ENCODE measurements around the gene SSTR4.

The SSTR4 gene

DNA sequence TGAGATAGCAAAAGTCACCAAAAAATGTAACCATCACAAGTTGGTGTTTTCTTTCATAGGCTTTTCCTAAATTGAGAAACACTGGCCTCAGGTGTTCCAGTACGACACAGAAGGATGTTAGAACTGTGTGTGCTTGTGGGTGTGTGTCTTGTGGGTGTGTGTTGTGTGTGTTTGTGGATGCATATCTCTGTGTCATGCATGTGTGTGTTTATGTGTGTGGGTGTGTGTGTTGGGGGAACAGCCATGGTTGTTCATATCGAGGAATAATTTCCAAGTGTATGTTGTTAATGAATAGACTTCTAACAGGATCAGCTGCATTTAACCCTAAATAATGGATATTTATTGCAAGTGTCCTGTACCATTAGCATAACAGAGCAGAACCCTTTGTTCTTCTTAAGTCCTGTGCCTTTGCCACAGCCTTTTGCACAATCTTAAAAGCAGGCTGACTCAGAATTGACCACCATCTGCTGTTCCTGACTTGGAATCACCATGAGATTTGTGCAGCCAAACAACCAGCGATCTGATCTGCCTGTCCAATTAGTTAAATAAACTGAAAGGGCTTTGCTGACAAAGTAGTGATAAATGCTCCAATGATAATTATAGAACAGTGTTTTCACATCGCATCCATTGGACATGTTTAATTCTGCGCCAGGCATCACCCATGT is 43.4 kb downstream of the SSTR4 start:
- TF ChIP-seq, protein P1, sequence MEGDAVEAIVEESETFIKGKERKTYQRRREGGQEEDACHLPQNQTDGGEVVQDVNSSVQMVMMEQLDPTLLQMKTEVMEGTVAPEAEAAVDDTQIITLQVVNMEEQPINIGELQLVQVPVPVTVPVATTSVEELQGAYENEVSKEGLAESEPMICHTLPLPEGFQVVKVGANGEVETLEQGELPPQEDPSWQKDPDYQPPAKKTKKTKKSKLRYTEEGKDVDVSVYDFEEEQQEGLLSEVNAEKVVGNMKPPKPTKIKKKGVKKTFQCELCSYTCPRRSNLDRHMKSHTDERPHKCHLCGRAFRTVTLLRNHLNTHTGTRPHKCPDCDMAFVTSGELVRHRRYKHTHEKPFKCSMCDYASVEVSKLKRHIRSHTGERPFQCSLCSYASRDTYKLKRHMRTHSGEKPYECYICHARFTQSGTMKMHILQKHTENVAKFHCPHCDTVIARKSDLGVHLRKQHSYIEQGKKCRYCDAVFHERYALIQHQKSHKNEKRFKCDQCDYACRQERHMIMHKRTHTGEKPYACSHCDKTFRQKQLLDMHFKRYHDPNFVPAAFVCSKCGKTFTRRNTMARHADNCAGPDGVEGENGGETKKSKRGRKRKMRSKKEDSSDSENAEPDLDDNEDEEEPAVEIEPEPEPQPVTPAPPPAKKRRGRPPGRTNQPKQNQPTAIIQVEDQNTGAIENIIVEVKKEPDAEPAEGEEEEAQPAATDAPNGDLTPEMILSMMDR (IDR thresholded peaks at IDR 0.05; ENCODE audit: extremely low read depth, missing control alignments), result no peak
- DNase-seq (ENCODE audit: low spot score), result no peak

GRCh38 chr20:23079016-23079351 is 43.9 kb downstream of the SSTR4 start:
- TF ChIP-seq, protein P1 (IDR thresholded peaks at IDR 0.05; ENCODE audit: extremely low read depth, missing control alignments), result peak; percentile 29

DNA sequence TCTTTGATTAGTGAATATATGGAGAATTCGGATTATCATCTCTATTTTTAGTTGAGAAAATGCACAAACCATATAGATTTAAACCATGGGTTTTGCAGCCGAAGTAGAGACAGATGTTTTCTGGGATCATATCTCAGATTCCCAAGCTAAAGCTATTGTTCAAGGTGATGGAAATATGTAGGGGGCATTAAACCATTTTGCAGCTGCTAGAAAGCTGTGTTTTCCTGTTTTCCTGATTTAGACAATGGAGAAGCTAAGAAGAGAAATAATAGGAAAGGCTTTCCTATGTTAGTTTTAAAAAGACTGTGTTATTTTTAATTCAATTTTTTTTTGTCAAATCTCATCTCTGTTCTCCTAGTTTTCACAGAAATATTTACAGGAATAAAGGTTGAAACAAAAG is 44.8 kb downstream of the SSTR4 start:
- TF ChIP-seq, protein P1 (IDR thresholded peaks at IDR 0.05; ENCODE audit: extremely low read depth, missing control alignments), result no peak
- DNase-seq (ENCODE audit: low spot score), result no peak

More at GRCh38 chr20:23079016-23079351, 43.9 kb downstream of the SSTR4 start:
- no peak for DNase-seq (ENCODE audit: low spot score)

GRCh38 chr20:23080521-23080920 is 45.4 kb downstream of the SSTR4 start:
- TF ChIP-seq, protein P1 (IDR thresholded peaks at IDR 0.05; ENCODE audit: extremely low read depth, missing control alignments), result no peak
- no peak for DNase-seq (ENCODE audit: low spot score)

- TF ChIP-seq, protein P1 (IDR thresholded peaks at IDR 0.05; ENCODE audit: extremely low read depth, missing control alignments), result no peak
- DNase-seq (ENCODE audit: low spot score), result no peak
Measured at GRCh38 chr20:23081263-23081819, 46.2 kb downstream of the SSTR4 start.

DNA sequence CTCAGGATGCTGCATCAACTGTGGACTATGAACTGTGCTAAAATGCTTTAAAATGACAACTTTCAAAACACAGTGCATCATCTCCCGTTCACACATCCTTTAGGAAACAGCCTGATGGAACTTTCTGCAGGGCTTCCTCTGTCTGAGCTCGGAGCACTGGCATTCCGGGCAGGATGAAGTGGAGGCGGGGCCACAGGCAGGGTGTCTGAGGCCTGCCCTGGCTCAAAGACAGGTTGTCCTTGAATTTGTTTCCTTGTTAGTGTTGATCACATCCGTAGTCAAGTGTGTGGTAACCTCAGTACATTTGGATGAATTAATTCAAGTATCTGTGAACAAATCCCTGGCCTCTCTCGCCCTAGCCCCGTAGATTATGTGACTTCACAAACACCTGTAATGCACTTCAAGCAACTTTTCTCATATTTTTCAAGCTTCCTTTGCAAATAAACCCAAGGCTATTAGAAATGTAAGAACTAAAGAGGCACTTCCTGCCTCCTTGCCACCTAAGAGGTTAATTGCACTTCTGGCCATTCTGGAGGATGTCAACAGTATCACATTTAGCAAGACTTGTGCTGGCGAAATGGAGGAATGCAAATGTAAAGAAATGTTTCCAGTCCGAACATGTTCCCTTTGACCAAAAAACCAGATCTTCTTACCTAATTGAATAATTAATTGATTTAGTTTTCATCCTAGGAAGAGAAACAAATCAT is 47.9 kb downstream of the SSTR4 start:
- DNase-seq (ENCODE audit: low spot score), result no peak
- TF ChIP-seq, protein P1 (IDR thresholded peaks at IDR 0.05; ENCODE audit: extremely low read depth, missing control alignments), result no peak

GRCh38 chr20:23083553-23084220 is 48.6 kb downstream of the SSTR4 start:
- no peak for DNase-seq (ENCODE audit: low spot score)
- TF ChIP-seq, protein P1 (IDR thresholded peaks at IDR 0.05; ENCODE audit: extremely low read depth, missing control alignments), result no peak
